ENCODE measurements around the gene MBD3L5.
"Not testable (repeated sequence)": the region's sequence is repeated elsewhere in the genome, so short reads cannot be mapped to it uniquely, and the experiment has no call there.

The MBD3L5 gene

GRCh38 chr19:7030278-7030677, at the start of gene MBD3L5:
Gene MBD3L5, plus strand, starts transcription at chr19:7030578. Its CDS starts 34 bp downstream, at chr19:7030612.
- DNase-seq (ENCODE audit: low read depth, low spot score): not testable (repeated sequence)

GRCh38 chr19:6983448-6983847, 46.9 kb upstream of the MBD3L5 start:
- DNase-seq (ENCODE audit: low read depth, low spot score): no peak

DNA sequence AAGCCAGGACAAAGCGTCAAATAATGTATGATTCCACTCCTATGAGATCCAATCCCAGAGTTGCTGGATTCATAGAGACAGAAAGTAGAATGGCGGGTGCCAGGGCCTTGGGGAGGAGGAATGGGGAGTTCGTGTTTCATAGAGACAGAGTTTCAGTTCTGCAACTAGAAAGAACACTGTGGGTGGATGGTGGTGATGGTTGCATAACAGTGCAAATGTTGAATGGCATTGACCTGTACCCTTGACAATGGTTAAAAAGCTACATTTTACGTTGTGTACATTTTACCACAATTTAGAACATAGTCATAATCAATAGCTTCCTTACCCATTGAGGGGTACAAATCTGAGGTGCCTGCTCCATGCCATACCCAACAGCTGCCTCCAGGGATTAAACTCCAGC, 42.5 kb upstream of the MBD3L5 start:
- no peak for DNase-seq (ENCODE audit: low read depth, low spot score)

GRCh38 chr19:6988257-6988656, 42.1 kb upstream of the MBD3L5 start:
- no peak for DNase-seq (ENCODE audit: low read depth, low spot score)

GRCh38 chr19:6995054-6995453, 35.3 kb upstream of the MBD3L5 start:
- DNase-seq (ENCODE audit: low read depth, low spot score): no peak

- DNase-seq (ENCODE audit: low read depth, low spot score): no peak
Measured at GRCh38 chr19:6996810-6997209, 33.6 kb upstream of the MBD3L5 start.

DNA sequence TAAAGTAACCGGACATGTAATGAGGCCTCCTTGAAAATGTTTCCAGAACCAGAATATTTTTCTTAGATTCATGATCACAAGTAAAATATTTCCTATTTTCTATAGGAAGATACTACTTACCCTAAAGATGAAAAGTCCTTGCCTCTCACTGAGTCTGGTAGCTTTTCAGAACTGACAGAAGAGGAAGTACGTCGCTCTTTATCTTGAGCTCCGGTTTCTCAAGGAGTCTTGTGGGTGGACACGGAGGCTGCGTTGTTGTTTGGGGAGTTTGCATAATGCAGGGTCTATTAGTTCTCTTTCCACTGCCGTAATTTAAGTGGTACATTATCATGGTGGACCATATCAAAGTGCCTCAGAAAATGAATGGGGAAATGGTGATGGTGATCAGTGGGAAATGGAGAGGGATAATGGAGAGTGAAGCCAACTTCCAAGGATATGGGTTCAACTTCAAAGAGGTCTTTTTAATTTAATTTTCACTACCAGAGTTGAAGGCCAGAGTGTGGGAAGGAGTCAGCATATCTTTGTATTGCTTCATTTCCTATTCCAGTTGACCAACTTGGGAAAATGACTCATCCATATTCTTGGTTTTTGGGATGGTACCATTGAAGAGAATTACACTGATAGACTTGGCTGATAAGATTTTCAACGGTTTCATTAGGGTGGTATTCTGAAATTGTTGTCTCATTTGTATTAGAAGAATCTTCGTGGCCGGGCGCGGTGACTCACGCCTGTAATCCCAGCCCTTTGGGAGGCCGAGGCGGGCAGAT, 32.5 kb upstream of the MBD3L5 start:
- no peak for DNase-seq (ENCODE audit: low read depth, low spot score)

DNA sequence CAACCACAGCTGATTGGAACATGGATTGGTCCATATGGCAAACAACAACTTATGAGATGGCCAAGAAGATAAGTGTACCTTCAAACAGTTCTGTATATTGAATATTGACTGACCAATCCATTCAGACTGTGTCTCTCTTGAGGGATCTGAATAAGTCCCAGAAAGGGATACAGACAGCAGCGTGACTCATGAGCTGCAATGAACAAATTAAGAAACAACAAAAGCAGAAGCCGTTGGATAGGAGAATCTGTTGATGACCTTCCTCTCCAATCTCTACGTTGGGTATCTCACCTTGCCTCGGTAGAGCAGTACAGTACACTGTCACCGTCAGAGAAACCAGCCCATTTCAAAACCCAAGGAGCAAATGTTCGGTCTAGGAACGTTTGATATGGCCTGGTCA, 30.4 kb upstream of the MBD3L5 start:
- DNase-seq (ENCODE audit: low read depth, low spot score): no peak

DNA sequence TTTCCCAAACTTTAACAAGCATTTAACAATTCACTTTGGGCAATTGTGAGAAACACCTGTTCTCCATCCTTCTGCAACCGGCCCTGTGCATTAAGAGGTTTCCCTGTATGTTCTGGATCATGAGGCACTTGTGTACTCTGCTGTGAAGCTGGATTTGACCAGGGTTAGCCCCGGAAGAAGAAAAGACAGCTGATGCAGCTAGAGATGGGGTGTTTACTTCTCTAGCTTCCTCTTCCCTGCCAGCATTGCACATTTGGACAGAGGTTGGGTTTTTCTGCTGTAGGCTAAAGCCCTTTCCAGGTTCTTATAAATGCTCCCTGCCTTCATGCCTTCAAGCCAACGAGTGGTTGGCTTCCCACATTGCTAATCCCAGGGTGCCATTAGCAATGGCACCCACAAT, 30.0 kb upstream of the MBD3L5 start:
- DNase-seq (ENCODE audit: low read depth, low spot score): no peak

- DNase-seq (ENCODE audit: low read depth, low spot score): no peak
Measured at GRCh38 chr19:7000816-7001215, 29.6 kb upstream of the MBD3L5 start.

- no peak for DNase-seq (ENCODE audit: low read depth, low spot score)
Measured at GRCh38 chr19:7004313-7004931, 26.0 kb upstream of the MBD3L5 start.

DNA sequence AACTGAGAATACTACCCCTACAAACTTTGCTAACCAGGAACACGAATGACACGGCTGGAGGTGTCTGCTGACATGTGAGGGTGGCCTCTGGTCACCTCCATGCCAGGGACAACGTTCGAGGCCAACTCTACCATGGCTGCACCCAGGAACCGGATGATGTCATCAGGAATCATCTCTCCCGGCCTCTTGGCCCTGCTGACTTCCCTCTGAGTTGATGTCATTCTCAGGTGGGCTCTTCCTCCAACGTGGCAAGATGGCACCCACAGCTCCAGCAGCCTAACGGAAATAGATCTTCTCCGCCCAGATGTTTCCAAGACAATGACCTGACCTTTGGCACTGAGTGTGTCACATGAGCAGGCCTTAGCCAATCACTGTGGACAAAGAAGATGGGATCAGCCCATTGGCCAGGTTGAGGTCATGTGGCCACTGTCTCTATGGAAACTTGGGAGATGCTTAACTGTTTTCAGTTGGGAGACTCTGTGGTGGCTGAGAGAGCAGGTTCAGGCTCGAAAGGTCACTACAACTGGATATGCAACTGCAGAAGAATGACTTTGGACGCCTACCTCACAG, 24.2 kb upstream of the MBD3L5 start:
- no peak for DNase-seq (ENCODE audit: low read depth, low spot score)

- no peak for DNase-seq (ENCODE audit: low read depth, low spot score)
Measured at GRCh38 chr19:7007859-7008258, 22.5 kb upstream of the MBD3L5 start.

GRCh38 chr19:7010722-7011593, 19.4 kb upstream of the MBD3L5 start:
- DNase-seq (ENCODE audit: low read depth, low spot score): no peak

DNA sequence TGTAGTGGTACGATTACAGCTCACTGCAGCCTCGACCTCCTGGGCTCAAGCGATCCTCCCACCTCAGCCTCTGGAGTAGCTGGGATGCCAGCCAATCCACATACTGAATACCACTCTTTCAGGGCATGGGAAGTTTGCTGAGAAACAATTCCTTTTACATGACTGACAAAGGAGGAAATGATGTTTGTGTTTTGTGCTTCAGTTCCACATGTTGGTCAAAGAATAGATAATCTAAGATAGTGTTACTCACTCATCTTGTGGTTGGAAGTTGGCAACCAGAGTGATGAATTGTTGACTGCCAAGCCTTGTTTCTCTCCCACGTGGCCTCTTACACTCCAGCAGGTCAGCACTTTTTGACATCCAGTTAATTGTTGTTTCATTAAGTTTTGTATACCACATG, 16.7 kb upstream of the MBD3L5 start:
- no peak for DNase-seq (ENCODE audit: low read depth, low spot score)

- DNase-seq (ENCODE audit: low read depth, low spot score): no peak
Measured at GRCh38 chr19:7018828-7019227, 11.6 kb upstream of the MBD3L5 start.

GRCh38 chr19:7021331-7021730, 9.0 kb upstream of the MBD3L5 start, which contains the start of gene MBD3L2B:
Gene MBD3L2B, minus strand, starts transcription at chr19:7021431. Its CDS starts 34 bp downstream, at chr19:7021397.
- not testable (repeated sequence) for DNase-seq (ENCODE audit: low read depth, low spot score)

DNA sequence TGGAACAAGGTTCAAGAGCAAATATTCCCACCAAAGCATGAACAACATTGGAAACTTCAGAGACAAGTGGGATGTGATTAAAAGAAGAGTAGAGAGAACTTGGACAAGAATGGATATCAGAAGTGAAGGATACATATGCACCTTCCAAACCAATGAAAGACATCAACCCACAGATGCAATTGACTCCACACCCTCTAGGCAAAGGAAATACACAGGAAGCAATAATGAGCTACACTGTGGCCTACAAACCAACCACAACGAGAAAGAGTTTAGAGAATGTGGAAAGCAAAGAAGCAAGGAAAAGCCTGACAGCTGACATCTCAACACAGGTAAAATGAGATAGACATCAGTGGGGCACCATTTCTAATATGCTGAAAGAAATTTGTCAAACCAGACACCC, 1.6 kb upstream of the MBD3L5 start:
- not testable (repeated sequence) for DNase-seq (ENCODE audit: low read depth, low spot score)

GRCh38 chr19:7040079-7040478, 9.7 kb downstream of the MBD3L5 start, which contains the start of gene MBD3L4:
Gene MBD3L4, minus strand, starts transcription at chr19:7040179. Its CDS starts 35 bp downstream, at chr19:7040144.
- not testable (repeated sequence) for DNase-seq (ENCODE audit: low read depth, low spot score)

- DNase-seq (ENCODE audit: low read depth, low spot score): not testable (repeated sequence)
Measured at GRCh38 chr19:7041563-7041962, 11.2 kb downstream of the MBD3L5 start.

- not testable (repeated sequence) for DNase-seq (ENCODE audit: low read depth, low spot score)
Measured at GRCh38 chr19:7049021-7049420, 18.6 kb downstream of the MBD3L5 start, which contains the start of gene MBD3L2. Gene MBD3L2, plus strand, starts transcription at chr19:7049321. Its CDS starts 53 bp downstream, at chr19:7049374.

DNA sequence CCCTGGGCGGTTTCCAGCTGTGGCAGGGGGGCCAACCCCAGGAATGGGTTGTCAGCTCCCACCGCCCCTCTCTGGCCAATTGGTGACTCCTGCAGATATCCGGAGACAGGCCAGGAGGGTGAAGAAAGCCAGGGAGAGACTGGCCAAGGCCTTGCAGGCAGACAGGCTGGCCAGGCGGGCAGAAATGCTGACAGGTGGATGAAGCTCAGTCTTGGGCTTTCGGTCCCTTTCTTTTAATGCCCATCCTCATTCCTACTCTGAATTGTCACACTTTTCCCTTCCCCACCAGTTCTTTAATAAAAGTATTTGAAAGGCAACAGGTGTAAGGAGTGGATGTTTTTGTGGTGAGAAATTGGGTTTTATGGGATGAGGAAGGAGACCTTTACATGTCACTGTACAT, 21.0 kb downstream of the MBD3L5 start:
- DNase-seq (ENCODE audit: low read depth, low spot score): not testable (repeated sequence)
